GM12864 (cell line): ENCODE data around the gene SEMA4D.

Experiments
- DNase-seq: peaks from one replicate; pipeline ENCODE4 v3.0.0-alpha.2; 2011; ENCODE audit warnings: low read depth
- H3K4me3 ChIP-seq: 2 replicates; pipeline ENCODE4 v1.5.1; 2011; ENCODE audit warnings: mild to moderate bottlenecking, low read depth, low read length, control low read depth
- TF ChIP-seq, protein P1 (sequence below): IDR thresholded peaks from 2 replicates; pipeline ENCODE4 v1.5.1; 2011; ENCODE audit warnings: low read depth, mild to moderate bottlenecking, moderate library complexity, low read length, control low read depth, inconsistent platforms; ENCODE audit errors: missing control alignments

The SEMA4D gene

DNA sequence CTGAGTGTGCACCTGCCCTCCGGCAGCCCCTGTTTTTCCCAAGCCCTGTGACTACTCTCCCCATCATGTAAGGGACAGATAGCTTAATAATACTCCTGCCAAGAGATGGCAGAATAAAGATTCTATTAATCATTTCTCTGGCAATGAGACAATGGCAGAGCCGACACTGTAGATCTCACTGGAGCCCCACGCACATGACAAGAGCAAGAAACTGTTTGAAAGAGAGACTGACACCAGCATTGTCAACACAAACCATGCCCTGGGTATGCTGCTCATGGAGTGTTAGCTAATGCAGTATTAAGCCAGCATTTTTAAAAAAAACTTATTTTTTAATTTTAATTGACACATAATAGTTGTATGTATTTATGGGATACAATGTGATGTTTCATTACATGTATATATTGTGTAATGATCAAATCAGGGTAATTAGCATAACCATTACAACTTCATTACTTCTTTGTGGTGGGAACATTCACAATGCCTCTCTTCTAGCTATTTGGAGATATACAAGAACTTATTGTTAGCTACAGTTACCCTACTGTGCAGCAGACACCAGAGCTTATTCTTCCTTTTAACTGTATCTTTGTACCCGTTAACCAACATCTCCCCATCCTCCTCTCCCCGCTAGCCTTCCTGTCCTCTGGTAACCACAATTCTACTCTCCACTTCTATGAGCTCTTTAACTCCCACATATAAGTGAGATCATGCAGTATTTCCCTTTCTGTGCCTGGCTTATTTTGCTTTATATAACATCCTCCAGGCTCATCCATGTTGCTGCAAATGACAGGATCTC lies 31.5 kb upstream of the SEMA4D start:
- DNase-seq = no peak
- H3K4me3 ChIP-seq = no peak overlapping the region
- TF ChIP-seq, protein P1, sequence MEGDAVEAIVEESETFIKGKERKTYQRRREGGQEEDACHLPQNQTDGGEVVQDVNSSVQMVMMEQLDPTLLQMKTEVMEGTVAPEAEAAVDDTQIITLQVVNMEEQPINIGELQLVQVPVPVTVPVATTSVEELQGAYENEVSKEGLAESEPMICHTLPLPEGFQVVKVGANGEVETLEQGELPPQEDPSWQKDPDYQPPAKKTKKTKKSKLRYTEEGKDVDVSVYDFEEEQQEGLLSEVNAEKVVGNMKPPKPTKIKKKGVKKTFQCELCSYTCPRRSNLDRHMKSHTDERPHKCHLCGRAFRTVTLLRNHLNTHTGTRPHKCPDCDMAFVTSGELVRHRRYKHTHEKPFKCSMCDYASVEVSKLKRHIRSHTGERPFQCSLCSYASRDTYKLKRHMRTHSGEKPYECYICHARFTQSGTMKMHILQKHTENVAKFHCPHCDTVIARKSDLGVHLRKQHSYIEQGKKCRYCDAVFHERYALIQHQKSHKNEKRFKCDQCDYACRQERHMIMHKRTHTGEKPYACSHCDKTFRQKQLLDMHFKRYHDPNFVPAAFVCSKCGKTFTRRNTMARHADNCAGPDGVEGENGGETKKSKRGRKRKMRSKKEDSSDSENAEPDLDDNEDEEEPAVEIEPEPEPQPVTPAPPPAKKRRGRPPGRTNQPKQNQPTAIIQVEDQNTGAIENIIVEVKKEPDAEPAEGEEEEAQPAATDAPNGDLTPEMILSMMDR = no peak

DNA sequence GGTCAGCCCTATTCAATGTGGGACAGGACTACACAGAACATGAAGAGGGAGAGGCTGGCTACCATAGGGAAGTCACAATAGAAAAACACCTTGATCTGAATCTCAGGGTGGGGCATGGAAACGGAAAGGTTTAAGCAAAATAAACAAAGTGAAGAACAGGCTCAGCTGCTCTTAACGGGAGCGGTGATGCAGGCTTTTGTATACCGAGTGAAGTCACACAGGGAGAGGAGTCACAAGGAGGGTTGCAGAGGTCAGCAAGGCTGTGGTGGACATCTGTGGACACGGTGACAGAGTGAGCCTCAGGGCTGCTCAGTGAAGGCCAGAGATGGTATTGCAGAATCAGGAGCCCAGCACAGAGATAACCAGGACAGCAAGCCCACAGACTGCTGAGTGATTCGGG lies 30.6 kb upstream of the SEMA4D start:
- H3K4me3 ChIP-seq = no peak overlapping the region
- TF ChIP-seq, protein P1 = no peak
- DNase-seq = no peak

DNA sequence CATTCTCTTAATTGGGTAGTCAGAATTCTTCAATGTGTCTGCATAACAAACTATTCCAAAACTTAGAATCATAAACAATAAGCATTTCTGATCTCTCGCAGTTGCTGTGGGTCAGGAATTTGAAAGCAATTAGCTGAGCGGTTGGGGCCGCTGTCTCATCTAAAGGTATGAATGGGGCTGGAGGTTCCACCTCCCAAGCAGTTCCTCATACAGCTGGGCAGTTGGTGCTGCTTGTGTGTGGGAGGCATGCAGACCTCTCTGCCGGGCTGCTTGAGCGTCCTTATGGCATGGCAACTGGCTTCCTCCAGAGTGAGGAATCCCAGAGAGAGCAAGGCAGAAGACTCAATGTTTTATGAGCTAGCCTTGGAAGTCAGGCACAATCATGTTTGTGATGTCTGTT lies 30.2 kb upstream of the SEMA4D start:
- TF ChIP-seq, protein P1 = no peak
- no peak for DNase-seq
- H3K4me3 ChIP-seq = no peak overlapping the region

DNA sequence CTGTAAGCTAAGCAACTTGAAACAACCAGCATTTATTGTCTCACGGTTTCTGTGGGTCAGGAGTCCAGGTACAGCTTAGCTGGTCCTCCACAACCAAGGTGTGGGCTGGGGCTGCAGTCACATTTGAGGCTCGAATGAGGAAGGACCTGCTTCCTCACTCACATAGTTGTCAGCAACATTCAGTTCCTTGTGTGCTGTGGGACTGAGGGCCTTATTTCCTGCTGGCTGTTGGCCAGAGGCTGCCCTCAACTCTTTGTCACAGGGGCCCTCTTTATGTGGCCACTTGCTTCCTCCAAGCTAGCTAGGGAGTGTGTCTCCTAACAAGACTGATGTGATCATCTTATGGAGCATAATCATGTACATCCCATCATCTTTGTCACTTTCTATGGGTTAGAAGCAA lies 29.2 kb upstream of the SEMA4D start:
- H3K4me3 ChIP-seq = no peak overlapping the region
- TF ChIP-seq, protein P1 = no peak
- no peak for DNase-seq

DNA sequence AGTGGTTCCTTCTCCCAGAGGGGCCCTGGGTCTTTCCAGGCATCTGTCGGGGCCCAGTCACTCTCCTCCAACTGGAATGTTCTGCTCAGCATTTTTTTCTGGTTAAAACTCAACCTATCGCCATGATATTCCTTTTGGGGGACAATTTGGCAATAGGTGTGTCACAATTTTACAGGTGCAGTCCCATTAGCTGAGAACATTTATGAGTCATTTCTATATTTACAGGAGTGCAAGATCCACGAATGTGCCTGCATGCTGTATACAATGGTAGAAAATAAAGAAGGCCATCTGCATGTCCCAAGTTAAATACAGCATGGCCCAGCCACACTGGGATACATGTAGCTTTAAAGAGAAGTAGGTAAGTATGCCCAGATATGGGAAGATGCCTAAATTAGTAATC lies 28.8 kb upstream of the SEMA4D start:
- DNase-seq = no peak
- TF ChIP-seq, protein P1 = no peak
- no peak overlapping the region for H3K4me3 ChIP-seq

DNA sequence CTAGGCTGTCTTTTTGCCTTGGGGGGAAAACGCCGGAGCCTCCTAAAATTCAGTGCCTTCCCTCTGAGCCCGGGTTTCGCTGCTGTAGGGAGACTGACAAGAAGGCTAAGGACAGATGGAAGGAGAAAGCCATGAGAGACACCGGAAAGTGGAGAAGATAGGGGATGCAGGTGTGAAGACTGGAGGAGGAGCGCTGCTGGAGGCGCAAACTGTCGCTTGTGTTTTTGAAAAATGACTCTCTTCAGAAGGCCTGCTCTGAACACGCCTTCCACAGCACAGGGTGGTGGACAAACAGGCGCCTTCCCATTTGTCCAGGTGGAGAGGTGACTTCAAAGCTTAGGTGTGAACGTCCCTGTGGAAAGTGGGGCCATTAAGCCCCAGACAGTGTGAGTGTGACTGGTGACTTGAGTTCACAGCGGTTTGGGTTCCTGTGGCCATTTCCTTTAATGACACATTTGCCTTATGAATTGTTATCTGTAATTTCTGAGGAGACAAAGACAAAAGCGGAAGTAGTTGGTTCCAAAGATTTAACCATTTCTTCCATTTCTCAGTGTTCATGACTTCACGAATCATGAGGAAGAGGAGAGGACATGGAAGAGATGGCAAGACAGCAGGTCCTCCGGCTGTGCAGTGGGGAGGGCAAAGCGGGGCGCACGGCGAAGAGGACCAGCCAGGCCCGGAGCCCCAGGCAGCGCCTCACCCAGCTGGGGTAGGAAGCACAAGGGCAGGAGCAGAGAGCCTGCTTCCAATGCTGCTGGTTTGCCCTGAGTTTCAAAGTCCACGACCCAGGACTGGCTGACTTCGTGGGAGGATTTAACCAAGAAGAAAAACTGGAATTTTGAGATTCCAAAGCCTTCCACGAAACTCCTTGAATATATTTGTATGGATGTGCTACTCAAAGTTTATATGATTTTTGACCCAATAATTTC lies 27.8 kb upstream of the SEMA4D start:
- no peak overlapping the region for H3K4me3 ChIP-seq
- TF ChIP-seq, protein P1 = no peak
- no peak for DNase-seq
